CD4-positive, alpha-beta T cell treated with Interleukin-21 for 1 hour (primary cell): Measurements from ENCODE around the gene TMC2.

ENCODE experiments used
- DNase-seq: peaks from one replicate; pipeline ENCODE4 v3.0.0-alpha.2; 2020

TMC2 gene

GRCh38 chr20:2637246-2637645 lies 100.9 kb downstream of the TMC2 start:
- peak; percentile 37 for DNase-seq

- no peak for DNase-seq
These were observed 103.9 kb downstream of the TMC2 start for GRCh38 chr20:2640260-2640659.

- DNase-seq: no peak
These were observed 104.5 kb downstream of the TMC2 start for GRCh38 chr20:2640899-2641298.

- DNase-seq: no peak
These were observed 107.3 kb downstream of the TMC2 start for GRCh38 chr20:2643708-2644107.

GRCh38 chr20:2651772-2652723 lies 115.7 kb downstream of the TMC2 start, which contains the start of gene NOP56:
Gene NOP56, plus strand, starts transcription at chr20:2652632. Its CDS starts 29 bp downstream, at chr20:2652661.
- peak; percentile 95 for DNase-seq

GRCh38 chr20:2652724-2653555 lies 116.6 kb downstream of the TMC2 start:
- no peak for DNase-seq

GRCh38 chr20:2653556-2654383 lies 117.4 kb downstream of the TMC2 start:
- no peak for DNase-seq

- no peak for DNase-seq
These were observed 118.0 kb downstream of the TMC2 start for GRCh38 chr20:2654384-2654822.

GRCh38 chr20:2654831-2655230 lies 118.5 kb downstream of the TMC2 start:
- no peak for DNase-seq

GRCh38 chr20:2655331-2656116 lies 119.2 kb downstream of the TMC2 start:
- no peak for DNase-seq

GRCh38 chr20:2656471-2657117 lies 120.2 kb downstream of the TMC2 start:
- no peak for DNase-seq

- DNase-seq: no peak
These were observed 120.9 kb downstream of the TMC2 start for GRCh38 chr20:2657241-2657640.

GRCh38 chr20:2657674-2658073 lies 121.3 kb downstream of the TMC2 start:
- no peak for DNase-seq

- no peak for DNase-seq
These were observed 122.3 kb downstream of the TMC2 start for GRCh38 chr20:2658414-2659354.

GRCh38 chr20:2659547-2659946 lies 123.2 kb downstream of the TMC2 start:
- no peak for DNase-seq

GRCh38 chr20:2663364-2663886 lies 127.1 kb downstream of the TMC2 start:
- no peak for DNase-seq

- DNase-seq: peak; percentile 94
These were observed 127.7 kb downstream of the TMC2 start, which contains the start of gene IDH3B for GRCh38 chr20:2663887-2664719. Gene IDH3B, minus strand, starts transcription at chr20:2664216. Its CDS starts 28 bp downstream, at chr20:2664188.

GRCh38 chr20:2671977-2672376 lies 135.6 kb downstream of the TMC2 start:
- no peak for DNase-seq

GRCh38 chr20:2672446-2672845 lies 136.1 kb downstream of the TMC2 start:
- DNase-seq: no peak
